Activated CD4-positive, alpha-beta T cell treated with anti-CD3 and anti-CD28 coated beads for 4 hours (primary cell): Measurements from ENCODE around the gene OR1E2.
"Not testable (repeated sequence)": the region's sequence is repeated elsewhere in the genome, so short reads cannot be mapped to it uniquely, and the experiment has no call there.

Source experiments
- DNase-seq, 2 donors: peaks; one replicate each; pipeline ENCODE4 v3.0.0-alpha.2; 2020

OR1E2 gene, protein sequence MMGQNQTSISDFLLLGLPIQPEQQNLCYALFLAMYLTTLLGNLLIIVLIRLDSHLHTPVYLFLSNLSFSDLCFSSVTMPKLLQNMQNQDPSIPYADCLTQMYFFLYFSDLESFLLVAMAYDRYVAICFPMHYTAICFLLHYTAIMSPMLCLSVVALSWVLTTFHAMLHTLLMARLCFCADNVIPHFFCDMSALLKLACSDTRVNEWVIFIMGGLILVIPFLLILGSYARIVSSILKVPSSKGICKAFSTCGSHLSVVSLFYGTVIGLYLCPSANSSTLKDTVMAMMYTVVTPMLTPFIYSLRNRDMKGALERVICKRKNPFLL

DNA sequence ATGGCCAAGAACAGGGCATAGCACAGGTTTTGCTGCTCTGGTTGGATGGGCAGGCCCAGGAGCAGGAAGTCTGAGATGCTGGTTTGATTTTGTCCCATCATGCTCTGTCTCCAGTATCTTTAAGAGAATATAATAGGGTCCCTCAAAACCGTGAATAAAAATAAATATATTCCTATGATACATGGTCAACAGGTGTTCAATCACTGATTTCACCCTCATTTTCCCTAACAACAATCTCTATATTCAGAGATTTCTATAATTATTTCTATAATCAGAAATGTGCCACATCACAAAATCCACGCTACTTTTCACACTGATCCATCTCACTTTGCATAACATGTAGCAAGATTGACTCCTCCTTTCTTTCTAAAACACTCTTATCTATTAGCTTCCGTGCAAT is at the start of gene OR1E2:
Gene OR1E2 (minus strand): TSS at position 101 of the 400 bp plus-strand sequence. CDS start 0 bp downstream, at position 101.
- no peak for DNase-seq

DNA sequence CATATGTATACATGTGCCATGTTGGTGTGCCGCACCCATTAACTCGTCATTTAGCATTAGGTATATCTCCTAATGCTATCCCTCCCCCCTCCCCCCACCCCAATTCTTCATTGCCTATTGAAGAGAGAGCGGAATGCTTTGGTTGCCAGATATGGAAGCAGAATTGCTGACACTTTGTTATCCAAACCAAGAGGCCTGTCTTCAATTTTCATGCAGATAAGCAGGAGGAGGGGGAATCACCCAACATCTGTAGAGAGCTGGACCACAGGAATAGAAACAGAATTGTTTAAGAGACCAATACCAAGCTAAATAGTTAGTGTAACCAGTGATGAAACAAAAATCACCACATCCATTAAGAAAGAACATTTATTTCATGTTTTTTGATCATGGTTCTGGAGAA is 49.2 kb upstream of the OR1E2 start:
- no peak for DNase-seq

DNA sequence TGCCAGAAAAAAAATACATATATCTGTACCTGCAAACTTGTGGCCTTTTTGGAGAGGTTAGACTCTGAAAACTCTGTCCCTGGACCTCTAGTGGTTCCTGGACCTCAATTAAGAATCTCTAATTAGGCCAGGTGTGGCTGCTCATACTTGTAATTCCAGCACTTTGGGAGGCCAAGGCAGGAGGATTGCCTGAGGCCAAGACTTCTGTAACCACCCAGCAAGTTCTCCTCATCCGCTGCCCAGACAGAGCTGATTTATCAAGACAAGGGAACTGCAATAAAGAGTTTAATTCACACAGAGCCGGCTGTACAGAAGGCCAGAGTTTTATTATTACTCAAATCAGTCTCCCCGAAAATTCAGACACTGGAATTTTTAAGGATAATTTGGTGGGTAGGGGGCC is 46.3 kb upstream of the OR1E2 start:
- DNase-seq = no peak

DNA sequence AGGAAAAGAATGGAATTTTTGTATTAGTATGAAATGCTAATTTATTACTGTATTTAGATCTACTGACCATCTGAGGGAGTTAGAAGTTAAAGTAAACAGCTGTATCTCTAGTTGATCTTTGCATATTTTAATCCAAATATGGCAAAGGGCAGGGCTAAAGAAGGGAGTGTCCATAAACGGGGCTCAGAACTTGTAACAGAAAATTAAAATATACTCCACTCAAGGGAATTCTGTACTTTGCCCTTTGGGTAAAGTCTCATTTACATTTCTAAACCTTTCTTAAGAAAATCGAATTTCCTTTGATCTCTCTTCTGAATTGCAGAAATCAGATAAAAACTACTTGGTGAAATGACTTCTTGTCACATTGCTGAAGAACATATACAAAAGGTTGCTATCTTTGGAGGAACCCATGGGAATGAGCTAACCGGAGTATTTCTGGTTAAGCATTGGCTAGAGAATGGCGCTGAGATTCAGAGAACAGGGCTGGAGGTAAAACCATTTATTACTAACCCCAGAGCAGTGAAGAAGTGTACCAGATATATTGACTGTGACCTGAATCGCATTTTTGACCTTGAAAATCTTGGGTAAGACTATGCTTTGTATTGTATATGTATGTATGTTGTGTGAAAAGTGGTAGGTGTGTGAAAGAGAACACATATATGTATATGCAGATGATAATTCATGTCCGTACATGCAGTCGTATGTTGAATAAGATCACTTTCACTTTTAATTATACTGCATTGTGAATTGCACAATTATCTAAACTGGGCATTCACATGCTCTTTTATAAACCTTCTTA is 42.4 kb upstream of the OR1E2 start, which contains the start of gene ASPA:
Gene ASPA (plus strand): TSS at position 186 of the 799 bp plus-strand sequence. CDS start 163 bp downstream, at position 349.
- DNase-seq = no peak

DNA sequence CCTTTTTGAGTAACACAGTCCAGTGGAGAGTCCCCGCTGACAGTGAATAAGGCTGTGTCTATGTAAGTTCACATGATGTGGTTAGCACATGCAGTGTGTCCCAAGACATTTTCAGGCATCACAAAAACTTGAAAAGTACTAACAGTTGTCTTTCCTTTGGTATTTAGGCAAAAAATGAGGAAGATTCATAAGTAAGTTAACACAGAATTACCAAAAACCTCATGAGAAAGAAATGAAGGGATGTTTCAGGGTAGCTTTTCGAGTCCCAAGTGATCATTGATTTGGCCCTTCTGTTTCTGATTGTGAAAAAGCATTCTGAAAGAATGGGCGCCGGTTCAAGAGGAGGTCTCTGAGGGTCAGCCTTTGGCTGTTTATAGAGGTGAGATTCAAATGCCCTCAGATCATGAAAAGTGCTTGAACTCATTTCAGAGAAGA is 41.6 kb upstream of the OR1E2 start:
- DNase-seq = no peak

DNA sequence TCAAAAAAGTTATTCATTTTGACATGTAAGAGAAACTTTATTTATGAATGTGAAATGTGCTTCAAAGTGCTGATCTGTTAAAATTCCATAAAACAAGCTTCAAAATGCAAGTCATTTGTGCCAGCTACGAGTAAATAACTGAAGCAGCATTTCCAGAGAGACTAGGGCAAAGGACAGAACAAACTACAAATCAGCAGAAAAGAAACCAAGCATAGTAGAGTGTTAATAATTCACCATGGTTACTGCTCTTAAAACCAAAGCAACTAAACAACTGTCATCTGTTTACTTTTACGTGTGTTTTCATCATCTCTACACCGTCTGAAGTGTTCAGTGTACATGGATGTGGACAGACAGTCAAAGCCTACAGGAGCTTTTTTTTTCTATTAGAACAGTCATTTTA is 40.6 kb upstream of the OR1E2 start:
- no peak for DNase-seq

DNA sequence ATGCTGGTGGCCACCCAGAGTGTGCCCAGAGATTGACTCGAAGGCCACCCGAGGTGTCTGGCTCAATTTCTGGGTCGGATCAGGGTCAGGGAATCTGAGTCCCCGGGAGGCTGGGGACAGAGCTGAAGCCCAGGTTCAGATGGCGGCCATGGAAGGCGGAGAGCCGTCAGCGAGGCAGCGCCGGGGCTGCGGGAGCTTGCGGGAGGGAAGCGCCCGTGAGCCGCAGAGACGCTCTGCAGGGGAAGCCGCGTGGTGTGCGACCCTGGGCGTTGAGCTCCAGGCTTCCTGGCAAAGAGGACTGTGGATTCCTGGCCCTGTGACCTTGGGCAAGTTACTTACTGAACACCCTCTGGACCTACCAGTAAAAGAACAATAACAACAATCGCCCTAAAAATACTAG is 38.5 kb upstream of the OR1E2 start:
- DNase-seq = no peak

DNA sequence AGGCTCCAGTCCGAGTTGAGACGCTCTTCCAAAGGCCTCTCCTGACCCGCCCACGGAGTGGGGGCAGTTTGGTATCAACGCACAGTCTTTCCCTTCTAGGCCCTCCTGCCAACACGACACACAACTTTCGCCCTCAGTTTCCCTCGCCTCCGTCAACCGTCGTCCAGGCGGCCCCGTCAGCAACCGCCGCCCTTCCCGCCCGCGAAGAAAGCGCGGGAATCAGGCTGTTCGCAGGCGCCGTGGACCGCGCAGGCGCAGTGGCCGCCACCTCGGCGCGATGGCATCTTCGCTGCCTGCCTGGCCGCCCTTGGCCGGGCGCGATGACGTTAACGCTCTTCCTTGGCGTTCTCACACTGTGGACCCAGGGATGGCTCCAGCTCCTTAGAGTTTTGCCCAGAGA is 38.0 kb upstream of the OR1E2 start, which contains the start of gene SPATA22:
Gene SPATA22 (minus strand): TSS at position 221 of the 400 bp plus-strand sequence. CDS start 2,494 bp downstream, outside the sequence.
- DNase-seq = no peak

DNA sequence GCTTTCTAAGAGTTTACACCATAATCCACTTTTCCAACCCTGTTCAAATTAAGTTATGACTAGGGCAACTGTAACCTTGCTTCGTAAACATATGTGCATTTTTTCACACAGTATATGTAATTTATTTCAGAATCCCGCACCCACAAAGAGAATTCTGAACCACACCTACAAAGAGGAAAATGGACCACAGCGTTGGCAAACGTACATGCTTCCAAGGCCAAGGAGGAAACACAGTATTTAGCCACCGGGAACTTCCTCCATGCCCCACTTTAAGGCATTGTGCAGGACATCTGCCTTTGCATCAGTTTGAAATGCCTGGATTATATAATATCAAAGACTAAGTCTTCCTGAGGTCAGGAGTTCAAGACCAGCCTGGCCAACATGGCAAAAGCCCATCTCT is 35.9 kb upstream of the OR1E2 start:
- no peak for DNase-seq

DNA sequence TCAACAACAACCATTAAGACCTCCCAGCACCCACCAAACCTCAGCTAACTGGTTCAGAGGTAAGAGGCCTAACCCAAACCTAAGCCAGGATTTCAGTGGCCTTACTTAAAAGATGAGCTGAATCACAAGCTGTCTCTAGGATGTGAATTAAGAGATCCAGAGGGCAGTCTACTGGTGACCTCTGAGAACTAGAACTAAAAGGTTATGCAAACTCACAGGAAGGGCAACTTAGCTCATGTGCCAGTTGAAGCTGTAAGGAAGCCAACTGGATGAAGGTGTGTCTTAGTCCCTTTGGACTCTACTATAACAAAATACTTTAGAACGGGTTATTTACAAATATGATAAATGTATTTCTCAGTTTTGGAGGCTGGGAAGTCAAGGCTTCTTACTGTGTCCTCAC is 32.7 kb upstream of the OR1E2 start:
- DNase-seq = not testable (repeated sequence)

DNA sequence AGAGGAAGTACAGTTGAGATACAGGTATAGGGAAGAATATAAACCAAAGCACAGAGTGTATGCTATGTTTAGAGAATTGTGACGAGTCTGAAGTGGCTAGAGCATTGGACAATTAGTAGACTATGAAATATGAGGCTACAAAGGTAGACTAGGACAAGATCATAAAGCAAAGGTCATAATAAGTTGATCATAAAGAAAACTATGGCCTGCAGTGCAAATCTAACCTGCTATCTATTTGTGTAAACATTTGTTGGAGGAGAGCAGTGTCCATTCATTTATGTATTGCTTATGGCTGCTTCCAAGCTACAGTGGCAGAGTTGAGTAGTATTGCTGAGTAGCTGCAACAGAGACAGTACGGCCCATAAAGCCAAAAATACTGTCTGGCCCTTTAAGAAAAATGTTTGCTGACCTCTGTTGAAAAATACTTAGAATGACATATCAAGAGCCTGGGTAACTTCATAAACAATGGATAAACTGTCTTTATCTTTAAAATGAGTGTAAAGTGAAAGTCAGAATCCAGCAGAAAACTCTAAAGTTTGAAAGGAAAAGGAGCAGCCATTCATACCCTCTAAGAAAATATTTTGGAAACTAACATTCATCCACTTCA is 14.5 kb upstream of the OR1E2 start:
- no peak for DNase-seq

DNA sequence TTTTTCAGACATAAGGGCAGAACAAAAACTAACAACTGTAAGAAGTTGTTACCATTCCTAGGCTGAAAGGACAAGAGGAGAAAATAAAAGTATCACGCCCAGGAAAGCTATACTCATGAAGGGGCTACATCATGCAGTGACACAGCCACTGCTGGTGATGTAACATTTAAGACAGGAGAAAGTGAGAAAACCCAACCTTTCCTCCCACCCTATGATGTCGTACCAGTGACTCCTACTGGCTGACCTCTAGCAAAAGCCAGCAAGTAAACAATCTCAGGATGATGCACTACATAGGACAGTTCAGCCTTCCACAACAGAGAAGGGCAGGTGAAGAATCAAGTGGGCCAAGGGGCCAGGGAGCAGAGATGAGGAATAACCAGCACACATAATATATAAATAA is 14.0 kb upstream of the OR1E2 start:
- no peak for DNase-seq

DNA sequence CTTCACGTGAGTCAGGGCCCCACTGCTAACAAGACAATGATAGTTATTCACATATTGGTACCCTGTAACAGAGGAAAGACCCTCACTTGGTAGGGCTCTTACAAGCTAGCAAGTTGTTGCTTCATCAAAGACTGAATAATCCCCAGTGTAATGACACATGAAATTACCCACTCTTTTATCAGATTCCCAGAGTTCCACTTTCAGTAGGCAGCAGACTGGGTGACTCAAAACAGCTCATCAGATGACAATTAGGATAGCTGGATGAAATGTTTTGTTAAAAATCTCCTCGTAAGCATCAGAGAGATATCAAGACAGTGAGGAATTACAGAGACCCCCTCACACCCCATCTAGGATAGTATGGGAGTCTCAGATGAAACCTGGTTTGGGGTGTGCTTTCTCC is 6.8 kb upstream of the OR1E2 start:
- no peak for DNase-seq

DNA sequence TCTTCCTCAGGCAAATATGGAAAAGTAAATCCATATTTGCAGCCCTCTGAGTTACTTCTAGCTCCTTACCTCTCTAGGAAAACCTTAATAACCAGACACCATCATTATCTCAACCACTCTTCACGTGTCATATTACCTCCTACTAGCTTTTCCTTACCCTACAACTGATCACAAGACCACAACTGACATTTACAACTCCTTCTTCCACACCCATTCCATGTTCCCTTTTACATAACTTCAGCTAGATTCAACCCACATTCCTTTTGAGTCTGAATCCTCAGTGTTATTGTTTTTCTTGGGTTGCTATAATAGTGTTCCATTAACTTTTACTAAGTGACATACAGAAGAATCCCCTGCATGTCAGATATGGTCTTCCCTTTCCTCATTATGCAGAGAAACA is 4.7 kb upstream of the OR1E2 start:
- DNase-seq = no peak

DNA sequence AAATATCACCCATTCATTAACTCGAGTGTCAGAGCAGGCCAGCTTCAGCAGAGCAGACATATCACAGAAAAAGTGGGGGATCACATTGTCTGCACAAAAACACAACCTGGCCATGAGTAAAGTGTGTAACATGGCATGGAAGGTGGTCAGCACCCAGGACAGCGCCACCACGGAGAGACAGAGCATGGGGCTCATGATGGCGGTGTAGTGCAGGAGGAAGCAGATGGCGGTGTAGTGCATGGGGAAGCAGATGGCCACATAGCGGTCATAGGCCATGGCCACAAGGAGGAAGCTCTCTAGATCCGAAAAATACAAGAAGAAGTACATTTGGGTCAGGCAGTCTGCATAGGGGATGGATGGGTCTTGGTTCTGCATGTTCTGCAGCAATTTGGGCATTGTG is 426 bp downstream of the OR1E2 start:
- DNase-seq = not testable (repeated sequence)

DNA sequence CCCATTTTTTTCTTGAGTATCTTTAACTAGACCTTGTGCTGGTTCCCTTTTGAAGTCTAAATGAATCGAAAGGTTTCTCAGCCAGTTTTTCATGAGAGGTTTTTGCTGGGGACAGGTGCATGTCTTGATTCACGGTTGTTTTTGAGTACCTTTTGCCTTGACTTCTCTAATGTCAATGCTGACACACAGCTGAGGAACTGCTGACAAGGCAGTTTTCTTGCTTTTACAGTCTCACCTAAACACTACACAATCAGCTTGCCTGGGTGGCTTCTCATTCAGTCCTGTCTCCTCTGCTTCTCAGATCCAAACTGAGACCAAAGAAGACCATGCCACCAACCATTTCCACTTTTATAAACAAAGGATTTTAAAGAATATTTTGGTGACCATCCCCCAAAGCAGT is 15.4 kb downstream of the OR1E2 start:
- no peak for DNase-seq

DNA sequence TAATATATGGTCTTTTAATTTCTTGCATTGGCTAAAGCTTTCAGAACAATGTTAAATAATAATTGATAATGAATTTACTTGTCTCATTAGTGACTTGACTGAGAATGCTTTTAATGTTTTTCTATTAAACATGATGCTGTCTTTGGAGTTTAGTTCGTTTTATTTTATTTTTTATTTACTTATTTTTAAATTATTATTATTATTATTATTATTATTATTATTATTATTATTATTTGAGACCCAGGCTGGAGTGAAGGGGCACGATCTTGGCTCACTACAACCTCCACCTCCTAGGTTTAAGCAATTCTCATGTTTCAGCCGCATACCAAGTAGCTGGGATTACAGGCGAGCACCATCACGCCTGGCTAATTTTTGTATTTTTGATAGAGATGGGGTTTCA is 18.0 kb downstream of the OR1E2 start:
- no peak for DNase-seq

DNA sequence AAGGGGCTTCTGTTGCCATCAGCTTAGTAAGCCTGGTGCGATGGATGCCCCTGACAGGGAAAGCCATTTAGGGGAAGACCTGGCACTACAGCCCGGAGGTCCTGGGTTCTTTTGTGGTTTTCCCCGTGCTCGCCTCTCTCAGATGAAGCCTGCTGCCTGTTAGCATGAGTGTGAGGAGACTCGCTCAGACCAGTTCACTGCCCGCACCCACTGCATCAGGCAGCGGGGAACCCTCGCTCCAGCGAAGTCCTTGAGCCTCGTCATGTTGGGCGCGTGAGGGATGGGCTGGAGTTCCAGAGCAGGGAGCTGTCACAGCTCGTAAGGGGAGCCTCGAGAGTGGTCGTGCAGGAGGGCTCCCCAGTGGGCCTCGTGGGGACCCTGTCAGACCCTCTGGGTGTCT is 21.4 kb downstream of the OR1E2 start:
- DNase-seq = not testable (repeated sequence)

DNA sequence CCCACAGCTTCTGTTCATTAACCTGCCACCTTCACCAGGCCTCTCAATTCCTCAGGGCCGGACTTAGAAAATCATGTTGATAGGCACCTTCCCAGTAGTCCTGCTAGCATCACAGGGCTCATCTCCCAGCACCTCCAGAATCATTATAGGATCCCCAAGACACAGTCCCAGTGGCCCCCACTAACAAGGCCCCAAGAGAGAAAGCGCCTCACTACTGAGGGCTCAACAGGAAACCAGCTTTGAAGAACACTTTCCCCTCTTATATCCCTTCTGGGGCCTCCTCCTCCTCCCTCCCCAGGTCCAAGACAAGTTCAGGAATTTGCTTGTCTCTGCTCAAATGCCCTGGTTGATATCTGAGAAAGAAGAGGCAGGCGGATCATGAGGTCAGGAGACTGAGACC is 22.6 kb downstream of the OR1E2 start, which contains the start of gene OR3A3:
Gene OR3A3 (plus strand): TSS at position 301 of the 400 bp plus-strand sequence.
- DNase-seq = no peak

DNA sequence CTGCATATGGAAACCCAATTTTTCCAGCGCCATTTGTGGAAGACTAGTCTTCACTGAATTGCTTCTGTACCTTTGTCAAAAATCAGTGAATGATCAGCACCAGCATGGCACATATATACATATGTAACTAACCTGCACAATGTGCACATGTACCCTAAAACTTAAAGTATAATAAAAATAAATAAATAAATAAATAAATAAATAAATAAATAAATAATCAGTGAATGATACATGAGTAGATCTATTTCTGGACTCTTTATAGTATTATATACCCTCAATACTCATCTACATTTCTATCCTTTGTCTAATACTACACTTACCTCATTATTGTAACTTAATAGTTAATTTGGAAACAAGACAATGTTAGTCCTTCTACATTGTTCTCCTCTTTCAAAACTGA is 29.8 kb downstream of the OR1E2 start:
- DNase-seq = not testable (repeated sequence)

DNA sequence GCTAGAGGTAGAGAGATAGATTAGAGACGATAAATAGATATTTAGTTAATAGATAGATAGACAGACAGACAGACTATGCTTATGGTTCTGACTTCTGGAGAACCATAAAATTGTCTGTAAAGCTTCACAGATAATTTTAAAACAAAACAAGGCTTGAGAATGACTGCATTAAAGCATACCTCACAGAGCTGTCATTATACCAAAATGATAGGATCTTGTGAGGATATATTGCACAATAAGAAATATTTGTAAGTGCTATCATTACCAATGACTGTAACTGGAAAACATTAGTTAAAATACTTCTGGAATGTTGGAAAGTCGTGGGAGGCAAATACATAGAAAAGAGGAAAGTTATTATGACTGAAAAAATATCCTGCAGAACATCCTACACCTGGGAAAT is 31.9 kb downstream of the OR1E2 start:
- DNase-seq = no peak

DNA sequence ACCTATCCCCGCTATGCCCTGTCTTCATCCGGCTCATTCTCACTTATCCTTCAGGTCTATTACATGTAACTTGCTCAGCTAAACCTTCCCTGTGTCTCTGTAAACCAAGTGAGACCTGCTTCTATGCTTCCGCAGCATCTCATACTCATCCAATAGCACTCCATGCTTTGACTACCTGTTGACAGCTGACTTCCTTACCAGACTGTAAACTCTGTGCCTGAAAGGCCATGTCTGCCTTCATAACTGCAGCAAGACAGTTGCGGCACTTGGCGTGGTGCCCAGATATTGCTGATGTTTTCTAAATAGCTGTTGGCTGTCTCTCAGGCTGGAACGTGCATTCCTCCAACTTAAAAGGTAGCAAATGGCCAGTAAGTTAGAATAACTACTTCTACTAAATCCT is 33.6 kb downstream of the OR1E2 start:
- no peak for DNase-seq

DNA sequence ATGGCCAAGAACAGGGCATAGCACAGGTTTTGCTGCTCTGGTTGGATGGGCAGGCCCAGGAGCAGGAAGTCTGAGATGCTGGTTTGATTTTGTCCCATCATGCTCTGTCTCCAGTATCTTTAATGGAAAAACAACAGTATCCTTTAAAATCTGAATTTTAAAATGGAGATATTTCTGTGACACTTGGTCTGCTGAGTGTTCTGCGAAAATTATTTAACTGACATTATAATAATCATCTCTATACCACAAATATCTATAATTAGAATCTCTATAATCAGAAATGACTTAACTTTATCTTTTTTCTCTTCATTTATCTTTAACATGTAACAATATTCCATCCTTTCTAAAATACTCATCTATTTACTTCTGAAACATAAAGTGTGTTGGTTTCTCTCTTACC is 35.3 kb downstream of the OR1E2 start, which contains the start of gene OR1E1:
Gene OR1E1 (minus strand): TSS at position 101 of the 400 bp plus-strand sequence. CDS start 0 bp downstream, at position 101.
- no peak for DNase-seq
